Dermis blood vessel endothelial cell (primary cell): Measurements from ENCODE around the gene ANGPT4. TPM values are rescaled to one million over a fixed set of nuclear protein-coding genes. Genes with fewer than 3 reads are reported as not detected.

Experiments
- DNase-seq: peaks from one replicate; pipeline ENCODE4 v3.0.0; 2010
- total RNA-seq: library from RNA; depleted of rRNA; stranded (reverse); fragments of >200 nt; gene quantifications from 2 replicates; pipeline ENCODE4 v1.2.3, GENCODE V29; 2014

ANGPT4 gene, protein sequence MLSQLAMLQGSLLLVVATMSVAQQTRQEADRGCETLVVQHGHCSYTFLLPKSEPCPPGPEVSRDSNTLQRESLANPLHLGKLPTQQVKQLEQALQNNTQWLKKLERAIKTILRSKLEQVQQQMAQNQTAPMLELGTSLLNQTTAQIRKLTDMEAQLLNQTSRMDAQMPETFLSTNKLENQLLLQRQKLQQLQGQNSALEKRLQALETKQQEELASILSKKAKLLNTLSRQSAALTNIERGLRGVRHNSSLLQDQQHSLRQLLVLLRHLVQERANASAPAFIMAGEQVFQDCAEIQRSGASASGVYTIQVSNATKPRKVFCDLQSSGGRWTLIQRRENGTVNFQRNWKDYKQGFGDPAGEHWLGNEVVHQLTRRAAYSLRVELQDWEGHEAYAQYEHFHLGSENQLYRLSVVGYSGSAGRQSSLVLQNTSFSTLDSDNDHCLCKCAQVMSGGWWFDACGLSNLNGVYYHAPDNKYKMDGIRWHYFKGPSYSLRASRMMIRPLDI
- not detected in 2 replicates for total RNA-seq

DNA sequence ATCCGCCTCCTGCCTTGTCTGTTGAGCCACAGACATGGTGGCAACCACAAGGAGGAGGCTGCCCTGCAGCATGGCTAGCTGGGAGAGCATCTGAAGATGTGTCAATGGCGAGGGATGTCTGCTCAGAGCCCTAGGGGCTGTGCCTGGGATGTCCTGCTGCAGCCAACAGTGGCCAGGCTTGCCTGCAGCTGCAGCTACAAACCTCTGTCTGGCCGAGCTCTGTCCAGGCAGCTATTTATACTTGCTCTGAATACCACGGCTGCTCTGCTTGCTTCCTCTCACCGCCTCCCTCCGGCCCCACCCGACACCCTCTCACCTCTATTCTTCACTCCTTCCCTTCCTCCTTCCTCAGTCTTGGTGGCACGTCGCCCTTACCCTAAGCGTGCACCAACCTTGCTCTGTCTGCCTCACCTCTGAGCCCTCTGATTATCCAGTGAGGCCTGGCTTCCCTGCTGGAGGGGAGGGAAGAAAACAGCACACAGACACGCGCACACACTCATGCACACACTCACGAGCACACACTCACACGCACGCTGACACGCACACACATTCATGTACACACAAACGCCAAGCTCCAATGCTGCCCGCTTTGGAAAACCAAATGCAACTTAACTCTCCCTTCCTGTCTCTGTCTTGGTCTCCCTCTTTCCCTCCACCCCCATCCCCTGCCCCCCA, at the start of gene ANGPT4:
TSS of gene ANGPT4 (minus strand) at position 210 of the 675 bp plus-strand sequence. CDS start at position 90, 120 bp downstream.
- DNase-seq = no peak

DNA sequence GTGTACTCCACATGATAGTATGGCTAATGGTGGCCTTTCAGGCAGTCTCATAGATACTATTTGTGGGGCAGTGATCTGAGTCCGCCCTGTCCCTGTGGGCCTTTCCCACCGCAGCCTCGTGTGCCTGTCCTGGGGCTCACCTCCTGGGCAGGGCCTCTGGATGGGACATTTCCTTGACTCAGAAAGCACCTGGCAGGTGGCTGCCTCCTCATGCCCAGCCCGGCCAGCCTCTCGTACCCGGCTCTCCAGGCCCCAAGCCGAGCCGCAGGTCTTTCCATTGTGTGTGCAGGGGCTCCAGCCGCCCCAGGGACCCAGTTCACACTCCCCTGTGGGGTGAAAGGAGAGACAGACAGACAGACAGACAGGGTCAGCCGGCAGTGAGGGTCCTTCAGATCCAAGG, 47.7 kb upstream of the ANGPT4 start:
- DNase-seq = no peak

DNA sequence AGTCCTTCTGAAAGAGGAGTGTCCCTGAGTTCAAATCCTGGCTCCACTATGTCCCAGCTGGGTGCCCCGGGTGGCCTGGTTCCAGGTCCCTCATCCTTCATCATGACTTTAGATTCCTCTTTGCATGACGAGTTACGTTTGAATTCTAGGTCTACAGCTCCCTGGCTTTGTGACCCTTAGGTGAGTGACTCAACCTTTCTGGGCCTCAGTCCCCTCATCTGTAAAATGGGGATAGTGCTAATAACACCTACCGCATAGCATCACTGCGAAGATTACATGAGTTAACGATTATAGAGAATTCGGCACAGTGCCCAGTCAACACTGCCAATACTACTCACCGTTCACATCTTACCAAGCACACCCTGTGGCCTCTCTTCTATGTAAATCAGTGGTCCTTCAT, 46.5 kb upstream of the ANGPT4 start:
- DNase-seq = no peak

DNA sequence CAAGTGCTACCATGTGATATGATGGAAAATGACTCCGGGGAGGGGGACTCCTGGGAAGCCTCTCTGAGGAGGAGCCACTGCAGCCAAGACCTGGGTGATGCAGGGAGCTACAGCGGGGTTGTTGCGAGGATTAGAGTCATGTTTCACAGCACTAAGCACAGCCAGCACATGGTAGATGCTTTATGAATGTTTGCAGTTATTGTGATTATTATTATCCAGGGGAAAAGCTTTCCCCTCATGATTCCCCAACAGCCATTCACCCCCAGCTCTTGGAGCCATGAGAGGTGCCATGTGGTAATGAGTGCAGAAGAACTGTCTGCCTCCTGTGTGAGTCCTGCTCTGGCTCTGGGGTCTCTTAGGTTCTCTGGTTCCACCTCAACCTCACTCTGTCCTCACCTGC, 46.1 kb upstream of the ANGPT4 start:
- no peak for DNase-seq

DNA sequence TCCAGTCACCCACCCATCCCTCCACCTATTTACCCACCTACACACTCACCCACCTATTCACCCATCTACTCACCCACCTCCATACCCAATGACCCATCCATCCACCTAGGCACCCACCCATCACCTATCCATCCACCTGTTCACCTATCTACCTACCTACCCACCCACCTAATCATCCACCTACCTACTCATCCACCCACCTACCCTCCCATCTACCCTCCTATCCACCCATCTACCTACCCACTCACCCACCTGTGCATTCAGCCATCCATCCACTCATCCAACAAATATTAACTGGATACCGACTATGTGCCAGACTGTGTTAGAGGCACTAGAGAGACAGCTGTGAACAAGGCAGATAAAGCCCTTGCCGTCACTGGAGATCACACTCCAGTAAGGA, 45.6 kb upstream of the ANGPT4 start:
- no peak for DNase-seq

DNA sequence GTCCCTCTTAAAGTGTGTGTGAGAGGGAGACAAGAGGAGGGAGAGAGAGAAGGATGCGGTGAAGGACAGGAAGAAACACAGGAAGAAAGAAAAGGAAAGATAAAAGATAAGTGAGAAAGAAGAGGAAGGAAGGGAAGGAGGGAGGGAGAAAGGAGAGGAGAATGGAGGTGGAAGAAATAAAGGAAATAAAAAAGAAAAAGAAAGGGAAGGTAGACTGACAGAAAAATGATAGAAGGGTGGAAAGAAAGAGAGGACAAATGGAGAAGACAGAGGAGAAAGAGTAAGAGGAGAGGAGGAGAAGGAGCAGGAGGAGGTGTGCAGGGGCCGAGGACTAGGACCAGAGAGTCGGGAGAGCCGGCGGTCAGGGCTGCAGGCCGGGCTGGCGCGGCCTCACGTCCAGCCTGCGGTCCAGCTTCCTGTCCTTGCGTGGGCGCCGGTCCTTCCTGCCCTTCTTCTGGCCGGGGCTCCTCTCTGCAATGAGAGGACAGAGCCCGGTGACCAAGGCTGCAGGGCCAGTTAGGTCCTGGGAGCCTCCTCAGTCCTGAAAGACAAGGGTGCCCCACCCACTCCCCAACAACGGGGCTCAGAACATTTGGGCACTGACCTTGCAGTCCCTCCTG, 44.0 kb upstream of the ANGPT4 start:
- DNase-seq = no peak

DNA sequence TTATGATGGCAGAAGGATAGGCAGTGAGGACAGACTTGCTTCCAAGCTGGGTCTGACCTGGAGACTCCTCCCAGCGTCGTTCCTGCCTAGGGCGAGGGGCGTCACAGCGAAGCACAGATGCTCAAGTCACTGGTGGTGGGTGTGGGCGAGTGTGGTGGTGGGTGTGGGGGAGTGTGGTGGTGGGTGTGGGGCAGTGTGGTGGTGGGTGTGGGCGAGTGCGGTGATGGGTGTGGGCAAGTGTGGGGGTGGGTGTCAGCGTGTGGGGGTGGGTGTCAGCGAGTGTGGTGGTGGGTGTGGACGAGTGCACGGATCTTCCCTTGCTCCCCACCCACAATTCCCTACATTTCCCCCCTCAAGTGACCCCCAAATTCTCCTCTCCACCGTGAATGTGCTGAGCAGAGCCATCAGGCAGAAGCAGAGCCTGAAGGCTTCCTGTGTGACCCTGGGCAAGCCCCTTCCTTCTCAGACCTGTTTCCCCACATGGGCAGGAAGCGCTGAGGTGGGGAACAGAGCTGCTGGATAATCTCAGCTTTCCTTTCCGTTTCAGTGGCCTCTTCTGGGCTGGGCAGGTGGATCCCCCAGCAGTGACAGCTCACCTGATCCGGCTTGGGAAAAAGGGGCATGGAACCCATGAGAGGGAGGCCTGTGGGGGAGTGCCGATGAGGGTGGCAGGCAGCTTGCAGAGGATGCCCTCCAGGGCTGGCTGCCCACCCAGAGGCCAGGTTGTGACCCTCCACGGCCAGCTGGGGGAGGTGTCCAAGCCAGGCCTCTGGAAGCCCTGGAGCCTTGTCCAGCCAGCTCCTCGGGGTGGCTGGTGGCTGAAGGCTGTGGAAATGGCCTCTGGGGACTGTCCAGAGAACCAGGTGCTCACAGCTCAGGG, 43.0 kb upstream of the ANGPT4 start:
- DNase-seq = no peak

DNA sequence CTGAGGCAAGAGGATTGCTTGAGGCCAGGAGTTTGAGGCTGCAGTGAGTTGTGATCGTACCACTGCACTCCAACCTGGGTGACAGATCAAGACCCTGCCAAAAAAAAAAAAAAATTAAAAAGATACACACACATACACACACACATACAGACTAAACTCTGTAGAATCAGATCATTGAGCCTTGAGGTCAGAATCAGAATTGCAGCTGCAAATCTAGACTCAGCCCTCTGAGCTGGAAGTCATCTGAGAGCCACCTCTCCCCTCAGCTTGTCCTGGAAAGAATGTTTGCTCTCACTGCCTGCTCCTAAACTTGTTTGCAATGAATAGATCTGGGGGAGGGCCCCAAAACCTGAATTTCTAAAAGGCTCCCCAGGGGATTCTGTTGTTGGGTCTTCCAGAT, 41.4 kb upstream of the ANGPT4 start:
- peak; percentile 9 for DNase-seq

DNA sequence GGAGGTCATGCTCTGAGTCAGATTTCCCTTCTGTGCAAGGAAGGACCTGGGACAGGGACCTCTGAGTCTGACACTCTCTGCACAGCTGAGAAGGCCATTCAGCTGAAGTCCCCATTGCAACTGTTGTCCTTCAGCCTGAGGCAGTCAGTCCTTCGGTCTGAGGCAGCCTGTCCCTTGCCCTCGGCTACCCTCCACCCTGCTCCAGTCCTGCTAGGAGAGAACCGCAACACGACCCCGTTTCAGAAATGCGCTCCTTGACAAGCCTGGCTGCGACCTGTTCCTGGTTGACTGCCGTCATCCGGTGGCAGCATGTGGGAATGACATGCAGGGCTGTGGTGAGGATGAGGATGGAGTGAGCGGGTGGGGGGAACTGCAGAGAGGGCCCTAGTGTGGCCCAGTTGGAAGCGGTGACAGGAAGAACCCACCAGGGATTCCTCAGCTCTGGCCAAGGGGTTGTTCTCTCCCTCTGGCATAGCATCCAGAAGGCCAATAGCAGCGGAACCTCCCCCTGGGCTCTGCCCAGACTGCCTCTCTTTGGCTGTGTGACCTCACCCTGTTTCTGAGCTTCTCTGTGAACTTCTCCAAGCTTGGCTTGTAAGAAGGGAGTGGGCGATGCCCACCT, 40.3 kb upstream of the ANGPT4 start:
- peak; percentile 81 for DNase-seq

DNA sequence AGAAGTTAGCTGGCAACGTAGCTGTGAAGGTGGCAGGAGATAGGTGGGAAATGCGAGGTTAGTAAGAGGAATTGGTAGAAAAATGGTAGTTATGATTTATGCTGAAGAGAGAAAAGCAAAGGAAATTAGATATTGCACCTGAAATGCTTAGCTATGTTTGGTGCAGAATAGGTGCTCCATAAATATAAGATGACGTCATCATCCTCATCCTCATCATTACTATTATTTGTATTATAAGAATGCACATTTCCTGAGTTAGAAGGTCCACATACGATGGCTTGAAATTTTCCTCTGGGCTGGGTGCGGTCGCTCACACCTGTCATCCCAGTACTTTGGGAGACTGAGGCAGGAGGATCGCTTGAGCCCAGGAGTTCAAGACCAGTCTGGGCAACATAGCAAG, 39.5 kb upstream of the ANGPT4 start:
- no peak for DNase-seq

DNA sequence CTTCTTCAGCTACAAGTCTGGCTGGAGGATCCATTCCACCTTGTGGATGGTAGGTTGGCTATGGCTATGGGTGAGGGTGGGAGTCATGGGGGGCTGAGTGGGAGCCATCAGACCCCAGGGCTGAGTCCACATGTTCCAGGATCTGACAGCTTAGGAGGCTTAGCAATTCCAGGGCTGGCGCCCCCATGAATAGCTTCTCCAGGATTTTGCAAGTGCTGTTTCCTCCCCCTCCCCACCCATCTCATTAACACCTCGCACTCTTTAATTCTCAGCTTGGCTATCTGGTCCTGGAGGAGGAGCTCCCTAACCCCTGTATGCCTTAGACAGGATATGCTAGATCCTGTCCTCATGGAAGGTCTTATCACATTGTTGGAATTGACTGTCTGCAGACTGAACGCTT, 39.0 kb upstream of the ANGPT4 start:
- DNase-seq = no peak

DNA sequence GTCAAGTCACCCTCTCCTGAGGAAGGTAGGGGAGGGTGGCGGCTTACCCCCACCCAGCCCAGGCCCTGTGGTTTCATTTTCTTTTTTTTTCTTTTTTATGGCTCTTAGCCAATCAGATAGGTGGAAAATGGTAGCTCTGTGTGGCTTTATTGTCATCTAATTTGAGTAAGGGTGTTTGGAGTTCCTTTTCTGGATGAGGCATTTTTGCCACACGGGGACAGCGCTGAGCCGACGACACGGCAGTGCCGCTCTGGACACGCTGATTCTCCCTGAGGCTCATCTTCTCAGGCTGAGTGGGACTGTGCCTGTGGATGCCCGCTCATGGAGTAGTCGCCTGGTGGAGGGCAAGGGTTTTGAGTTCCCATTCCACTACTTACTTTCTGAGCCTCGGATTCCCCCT, 37.6 kb upstream of the ANGPT4 start:
- no peak for DNase-seq

DNA sequence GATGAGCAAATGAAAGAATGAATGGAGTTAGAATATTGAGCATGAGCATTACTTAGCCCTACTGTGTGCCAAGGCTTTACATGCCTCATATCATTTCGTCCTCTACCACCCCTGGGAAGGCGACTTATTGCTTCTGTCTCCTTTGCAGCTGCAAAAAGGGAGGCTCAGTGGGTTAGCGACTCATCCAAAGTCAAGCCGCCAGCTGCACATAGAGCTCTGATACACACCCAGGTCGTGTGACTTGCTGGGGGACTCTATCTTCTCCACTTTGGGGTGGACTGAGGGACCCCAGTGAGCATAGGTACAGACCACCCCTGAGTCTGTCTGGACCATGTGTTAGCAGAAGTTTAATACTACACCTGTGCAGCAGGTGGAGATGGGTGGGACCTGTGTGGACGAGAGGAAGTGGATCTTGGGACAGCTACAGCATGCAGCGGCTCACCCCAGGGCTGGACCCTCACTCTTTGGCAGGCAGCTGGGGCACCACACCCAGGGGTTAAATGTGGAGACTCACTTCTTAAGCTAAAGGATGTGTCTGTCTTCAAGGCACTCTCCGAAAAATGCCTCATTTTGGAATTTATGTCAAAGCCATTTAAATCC, 36.2 kb upstream of the ANGPT4 start:
- DNase-seq = no peak

DNA sequence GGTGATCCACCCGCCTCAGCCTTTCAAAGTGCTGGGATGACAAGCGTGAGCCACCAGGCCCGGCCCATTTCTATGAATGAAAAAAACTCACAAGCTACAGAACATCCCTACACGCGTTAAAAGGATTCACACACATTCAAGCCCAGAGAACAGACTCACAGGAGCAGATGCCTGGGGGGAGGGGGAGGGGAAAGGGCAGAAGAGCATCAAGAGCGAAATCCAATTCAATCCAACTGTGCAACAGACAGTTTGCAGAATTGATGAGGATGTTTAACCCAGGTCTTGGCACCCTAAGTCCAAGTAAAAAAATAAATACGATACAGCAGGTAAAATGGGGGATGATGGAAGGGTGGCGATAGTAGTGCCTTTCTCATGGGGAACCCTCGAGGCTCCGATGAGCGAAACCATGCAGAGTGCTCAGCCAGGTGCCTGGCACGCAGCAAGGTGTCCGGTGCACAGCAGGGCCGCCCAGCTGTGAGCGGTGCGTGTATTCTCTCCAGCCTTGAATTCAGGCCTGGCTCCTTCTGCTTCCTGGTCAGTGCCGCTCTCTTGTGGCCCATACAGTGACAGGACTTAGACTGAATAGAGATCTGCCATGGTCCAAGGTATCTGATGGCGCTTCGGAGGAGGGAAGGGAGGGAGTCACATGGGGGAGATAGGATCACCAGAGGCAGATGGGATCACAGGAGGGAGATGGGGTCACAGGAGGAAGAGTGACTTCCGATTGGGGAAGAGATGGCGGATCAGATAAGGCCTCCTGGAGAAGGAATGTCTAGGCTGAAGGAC, 35.4 kb upstream of the ANGPT4 start:
- DNase-seq = no peak

DNA sequence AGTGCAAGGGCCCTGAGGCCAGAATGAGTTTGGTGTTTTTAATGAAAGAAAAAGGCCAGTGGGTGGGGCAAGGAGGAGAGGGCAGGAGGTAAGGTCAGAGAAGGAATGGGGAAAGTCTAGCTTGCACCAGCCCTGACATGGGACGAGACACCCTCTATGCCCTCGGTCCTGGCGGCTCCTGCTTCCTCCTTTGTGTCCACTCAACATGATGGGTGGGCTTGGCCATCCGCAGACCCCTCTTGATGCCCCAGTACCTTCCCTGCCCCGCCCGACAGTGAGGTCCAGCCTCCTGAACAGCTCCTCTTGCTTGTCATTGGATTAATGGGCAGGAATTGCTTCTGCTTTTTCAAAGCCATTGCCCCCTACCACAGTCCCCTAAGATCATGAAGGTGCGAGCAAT, 33.6 kb upstream of the ANGPT4 start:
- DNase-seq = no peak

DNA sequence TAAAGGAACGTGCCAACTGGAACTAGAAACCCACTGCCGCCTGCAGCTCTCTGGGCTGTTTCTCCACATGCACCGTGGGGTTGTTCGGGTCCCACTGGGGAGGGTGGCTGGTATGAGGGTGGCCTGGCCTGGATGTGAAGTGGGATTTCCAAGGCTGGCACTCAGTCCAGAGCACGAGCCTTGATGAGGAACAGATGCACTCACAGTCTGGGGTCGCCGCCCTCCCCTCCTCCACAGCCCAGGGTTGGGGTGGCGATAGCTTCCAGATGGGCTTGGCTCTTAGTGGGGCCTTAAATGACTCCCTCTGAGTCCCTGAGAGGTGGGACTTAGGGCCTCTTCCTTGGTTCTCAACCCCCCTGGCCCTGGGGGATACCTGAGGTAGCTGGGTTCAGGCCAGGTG, 30.7 kb upstream of the ANGPT4 start:
- DNase-seq = no peak

DNA sequence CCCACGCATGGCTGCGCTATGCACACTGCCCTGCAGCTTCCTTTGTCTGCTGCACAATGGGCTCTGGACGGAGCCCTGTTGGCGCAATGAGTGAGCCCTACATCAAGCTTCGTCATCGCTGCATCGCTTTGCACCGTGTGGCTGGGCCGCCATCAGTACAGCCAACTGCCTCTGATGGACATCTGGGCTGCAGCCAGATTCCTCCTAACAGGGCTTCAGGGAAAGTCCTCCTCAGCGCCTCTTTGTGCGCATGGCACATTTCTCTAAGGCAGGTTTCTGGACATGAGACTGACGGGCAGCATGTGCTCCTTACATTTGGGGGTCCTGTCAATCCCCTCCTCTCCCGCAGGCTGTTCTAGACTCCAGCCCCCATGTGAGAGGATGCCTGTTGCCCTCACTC, 29.7 kb upstream of the ANGPT4 start:
- DNase-seq = no peak

DNA sequence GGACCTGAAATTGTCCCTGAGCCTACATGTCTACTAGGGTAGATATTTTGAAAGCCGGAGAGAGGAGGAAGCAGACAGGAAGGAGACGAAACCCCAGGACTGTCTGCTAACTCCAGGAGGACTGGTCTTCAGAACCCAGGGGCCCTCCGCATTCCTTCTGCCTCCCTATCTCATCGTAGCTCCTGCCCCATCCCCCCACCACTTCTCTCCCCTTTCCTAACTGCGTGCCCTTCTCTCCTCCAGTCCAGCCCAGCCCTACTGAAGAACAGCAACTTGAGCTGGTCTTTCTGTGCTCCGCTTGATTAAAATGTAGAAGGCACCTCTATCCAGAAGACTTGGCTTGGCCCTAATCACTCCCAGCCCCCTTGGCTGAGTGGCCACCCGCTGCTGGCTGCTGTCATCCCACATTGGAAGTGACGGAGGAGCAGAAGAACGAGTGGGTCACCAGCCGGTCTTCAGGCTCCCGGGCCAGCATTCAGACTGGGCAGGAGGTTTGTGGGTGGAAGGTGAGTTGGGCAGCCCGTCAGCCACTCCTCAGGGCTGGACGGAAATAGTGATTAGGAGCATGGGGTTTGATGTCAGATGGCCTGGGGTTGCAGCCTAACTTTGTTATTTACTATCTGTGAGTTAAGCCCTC, 28.8 kb upstream of the ANGPT4 start:
- no peak for DNase-seq

DNA sequence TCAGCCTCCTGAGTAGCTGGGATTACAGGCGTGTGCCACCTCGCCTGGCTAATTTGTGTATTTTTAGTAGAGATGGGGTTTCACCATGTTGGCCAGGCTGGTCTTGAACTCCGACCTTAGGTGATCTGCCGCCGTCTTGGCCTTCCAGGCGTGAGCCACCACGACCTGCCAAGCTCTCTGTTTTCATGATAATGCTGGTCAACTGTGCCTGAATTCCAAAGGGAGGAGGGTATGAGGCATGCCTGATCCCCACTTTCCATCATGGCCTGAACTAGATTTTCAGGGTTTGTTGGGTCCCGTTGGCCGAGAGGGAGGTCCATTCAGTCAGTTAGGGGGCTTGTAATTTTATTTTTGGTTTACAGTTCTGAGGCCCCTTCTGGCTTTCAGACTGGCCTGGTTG, 28.0 kb upstream of the ANGPT4 start:
- no peak for DNase-seq

DNA sequence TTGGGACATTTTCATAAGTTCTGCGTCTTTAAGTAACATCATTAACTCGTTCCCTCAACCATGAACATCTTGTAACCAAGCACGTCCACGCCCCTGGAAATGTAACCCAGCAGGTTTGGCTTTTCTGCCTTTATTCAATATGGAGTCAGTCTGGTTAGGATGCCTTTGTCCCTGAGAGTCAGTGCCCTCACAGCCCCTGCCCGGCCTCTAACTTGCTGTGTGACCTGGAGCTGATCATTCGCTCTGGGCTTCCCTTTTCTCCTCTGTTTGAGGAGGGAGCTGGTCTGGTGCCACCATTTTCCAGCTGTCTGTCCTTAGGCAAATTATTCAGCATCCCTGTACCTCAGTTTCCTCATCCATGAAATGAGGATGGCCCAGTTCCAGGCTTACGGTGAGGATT, 26.5 kb upstream of the ANGPT4 start:
- DNase-seq = no peak
